SK-N-SH (cell line): ENCODE measurements around the gene SRGAP3. TPM values are rescaled to one million over a fixed set of nuclear protein-coding genes. Genes with fewer than 3 reads are reported as not detected.

Experiments
- CTCF ChIA-PET: fragments of 300-600, 350-600 bp; formaldehyde crosslinking; extraction: SDS; loops from one replicate; lab custom pipeline; 2021; lab: Yijun Ruan, JAX
- POLR2A ChIA-PET: fragments of 350-600 bp; sonication (Branson Sonifier 250); formaldehyde crosslinking; extraction: SDS; loops from one replicate; lab custom pipeline; 2020; ENCODE audit warnings: antibody characterized with exemption, inconsistent platforms; lab: Yijun Ruan, JAX
- DNase-seq: peaks from one replicate; pipeline ENCODE4 v3.0.0; 2012
- H2AFZ ChIP-seq: fragments of 200-600 bp; sonication (generic); 2 replicates; pipeline ENCODE4 v1.8.1; 2016; ENCODE audit warnings: antibody characterized with exemption, mild to moderate bottlenecking, low read depth
- H3F3A ChIP-seq: fragments of 200-600 bp; sonication (generic); replicated peaks from 2 replicates; pipeline ENCODE3; 2016; ENCODE audit warnings: antibody characterized with exemption, mild to moderate bottlenecking; ENCODE audit not compliant: insufficient read depth
- H3K27ac ChIP-seq, 2 experiments: fragments of 200-500 bp in 1 of 2; fragments of 200-600 bp in 1 of 2; sonication (Bioruptor generic) in 1 of 2; sonication (generic), shearing (Covaris generic) in 1 of 2; 2 replicates each; pipeline versions ENCODE4 v1.5.1 to v1.6.1; 2014 to 2016; ENCODE audit warnings: low read depth in 2 of 2, inconsistent platforms in 1 of 2, low read length in 1 of 2, mild to moderate bottlenecking in 1 of 2, mixed read lengths in 1 of 2
- H3K27me3 ChIP-seq: fragments of 200-600 bp; sonication (generic), shearing (Covaris generic); 2 replicates; pipeline ENCODE4 v1.6.1; 2016; ENCODE audit warnings: mixed run types; ENCODE audit not compliant: insufficient read depth
- H3K36me3 ChIP-seq, 2 experiments: fragments of 200-500 bp in 1 of 2; fragments of 200-600 bp in 1 of 2; sonication (Bioruptor generic) in 1 of 2; sonication (generic) in 1 of 2; replicated peaks in 1 of 2; 2 replicates each; pipeline versions ENCODE3 to v1.5.1; 2014 to 2016; ENCODE audit warnings: low read length in 1 of 2, mild to moderate bottlenecking in 1 of 2; ENCODE audit not compliant: insufficient read depth in 2 of 2, control insufficient read depth in 1 of 2
- H3K4me1 ChIP-seq, 2 experiments: fragments of 200-500 bp in 1 of 2; fragments of 200-600 bp in 1 of 2; sonication (Bioruptor generic) in 1 of 2; sonication (generic), shearing (Covaris generic) in 1 of 2; 2 replicates each; pipeline versions ENCODE4 v1.5.1 to v1.6.1; 2014 to 2016; ENCODE audit warnings: low read depth in 1 of 2, low read length in 1 of 2, mixed run types in 1 of 2; ENCODE audit not compliant: insufficient read depth in 2 of 2, control insufficient read depth in 1 of 2
- H3K4me2 ChIP-seq: fragments of 200-600 bp; sonication (generic), shearing (Covaris generic); 2 replicates; pipeline ENCODE4 v1.6.1; 2017; ENCODE audit warnings: mixed run types
- H3K4me3 ChIP-seq, 2 experiments: fragments of 200-500 bp in 1 of 2; fragments of 200-600 bp in 1 of 2; sonication (Bioruptor generic) in 1 of 2; sonication (generic), shearing (Covaris generic) in 1 of 2; 2 replicates each; pipeline versions ENCODE4 v1.5.1 to v1.8.1; 2014 to 2016; ENCODE audit warnings: low read depth in 2 of 2, inconsistent platforms in 1 of 2, low read length in 1 of 2, mild to moderate bottlenecking in 1 of 2, mixed read lengths in 1 of 2, moderate library complexity in 1 of 2
- H3K79me2 ChIP-seq: fragments of 200-600 bp; sonication (generic); 2 replicates; pipeline ENCODE4 v1.8.1; 2017; ENCODE audit warnings: mild to moderate bottlenecking; ENCODE audit not compliant: insufficient read depth
- H3K9ac ChIP-seq: fragments of 200-600 bp; sonication (generic); 2 replicates; pipeline ENCODE4 v1.6.1; 2017; ENCODE audit warnings: mixed run types
- H3K9me2 ChIP-seq: fragments of 200-600 bp; sonication (generic); 2 replicates; pipeline ENCODE4 v1.6.1; 2017; ENCODE audit warnings: mixed run types
- H3K9me3 ChIP-seq: fragments of 200-600 bp; sonication (generic); 2 replicates; pipeline ENCODE4 v1.6.1; 2017; ENCODE audit warnings: mixed run types, mild to moderate bottlenecking, moderate library complexity
- H4K20me1 ChIP-seq: fragments of 200-600 bp; sonication (generic); 2 replicates; pipeline ENCODE4 v1.6.1; 2017; ENCODE audit warnings: mild to moderate bottlenecking, mixed run types; ENCODE audit not compliant: insufficient read depth
- CTCF ChIP-seq: fragments of 200-600 bp; sonication (generic); IDR thresholded peaks from 2 replicates; pipeline ENCODE4 v1.6.1; 2017; ENCODE audit warnings: antibody characterized with exemption, mild to moderate bottlenecking, moderate library complexity
- EP300 ChIP-seq, 2 experiments: IDR thresholded peaks; 2 replicates each; pipeline versions ENCODE4 v1.4.0 to v1.6.1; 2012; ENCODE audit warnings: borderline replicate concordance in 1 of 2, low read depth in 1 of 2, low read length in 1 of 2
- FOXM1 ChIP-seq: IDR thresholded peaks from 2 replicates; pipeline ENCODE4 v1.4.0; 2012; ENCODE audit warnings: low read depth, mild to moderate bottlenecking
- IRF3 ChIP-seq: fragments of 150-350 bp; IDR thresholded peaks from 2 replicates; pipeline ENCODE4 v1.6.1; 2016; ENCODE audit warnings: mild to moderate bottlenecking, low read depth, low read length
- MEF2A ChIP-seq: IDR thresholded peaks from 2 replicates; pipeline ENCODE4 v1.4.0; 2012; ENCODE audit warnings: low read depth, borderline replicate concordance
- POLR2AphosphoS5 ChIP-seq: IDR thresholded peaks from 2 replicates; pipeline ENCODE4 v1.6.1; 2012; ENCODE audit warnings: low read depth, low read length
- RCOR1 ChIP-seq: fragments of 150-350 bp; IDR thresholded peaks from 2 replicates; pipeline ENCODE4 v1.6.1; 2017; ENCODE audit warnings: antibody characterized with exemption, low read length
- REST ChIP-seq: IDR thresholded peaks from 2 replicates; pipeline ENCODE4 v1.6.1; 2012; ENCODE audit warnings: mild to moderate bottlenecking, low read depth, low read length, moderate library complexity
- SMC3 ChIP-seq: IDR thresholded peaks from 2 replicates; pipeline ENCODE4 v1.6.1; 2012; ENCODE audit warnings: low read depth, low read length, improper control_type of control experiment
- USF2 ChIP-seq: fragments of 150-350 bp; IDR thresholded peaks from 2 replicates; pipeline ENCODE4 v1.6.1; 2017; ENCODE audit warnings: antibody characterized with exemption, low read length, low read depth, borderline replicate concordance
- WGBS: methylation state at CpG from one replicate; pipeline ENCODE4 v1.1.6; 2017; ENCODE audit warnings: low lambda C conversion rate; 5-methylcytosine and 5-hydroxymethylcytosine counted together
- polyA plus RNA-seq, 3 experiments: library from polyadenylated mRNA; depleted of rRNA; stranded (reverse); fragments of >200 nt; gene quantifications; 2 replicates each; pipeline ENCODE4 v1.2.3, GENCODE V29; 2012
- TF ChIP-seq, protein P1 (sequence below): IDR thresholded peaks from 2 replicates; pipeline ENCODE4 v1.4.0; 2012; ENCODE audit warnings: low read depth, borderline replicate concordance

SRGAP3 gene
- polyA plus RNA-seq, 1 of the 3 experiments (the other 2 are of a cell fraction), result 2.8 TPM

- TF ChIP-seq CTCF, result no peak
- TF ChIP-seq POLR2AphosphoS5, result no peak
- no peak for TF ChIP-seq EP300 (IDR thresholded peaks at IDR 0.05; ENCODE audit: borderline replicate concordance in 1 of 2, low read depth in 1 of 2, low read length in 1 of 2)
- TF ChIP-seq USF2, result no peak
Measured at GRCh38 chr3:9102240-9102981, 147.0 kb downstream of the SRGAP3 start (continued).

DNA sequence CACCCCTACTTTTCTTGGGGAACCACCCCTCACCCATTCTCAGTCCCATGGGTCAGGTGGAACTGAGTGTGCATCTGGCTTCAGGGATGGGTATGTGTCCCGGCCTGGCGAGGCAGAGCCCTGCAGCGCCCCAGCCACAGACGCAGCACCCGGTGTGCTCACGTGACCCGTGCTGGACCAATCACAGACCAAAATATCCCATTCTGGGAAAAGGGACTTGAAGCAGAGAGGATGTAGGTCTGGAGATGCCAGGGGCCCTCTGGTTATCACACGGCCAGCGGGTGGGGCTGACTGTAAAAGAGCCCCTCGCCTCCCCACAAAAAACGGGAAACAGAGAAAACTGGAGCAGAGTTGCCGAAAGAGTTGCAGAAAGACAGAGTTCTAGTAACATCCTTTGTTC is 148.2 kb downstream of the SRGAP3 start:
- Histone ChIP-seq H3K27ac (no peak overlapping the region), H4K20me1 (no peaks in the 10 kb centered on the region), H3K4me3 (no peak overlapping the region), H3K36me3 (no peaks in the 10 kb centered on the region), H3K27me3 (no peaks in the 10 kb centered on the region), H3K4me2 (no peak overlapping the region), H3F3A (no peaks in the 10 kb centered on the region), H2AFZ (no peak overlapping the region), H3K9me2 (no peaks in the 10 kb centered on the region), H3K79me2 (no peaks in the 10 kb centered on the region), H3K4me1 (peaks cover 0 to 6% of the 10 kb centered on the region in 2 experiments; a peak in 1 of 4 replicates), H3K9ac (no peak overlapping the region), H3K9me3 (no peaks in the 10 kb centered on the region)
- ChIA-PET POLR2A (no interaction called here), CTCF (interaction anchor here (1.3 to 1.6 kb wide), 2 partner anchors 32 to 113 kb away, joined by 4 read pairs; no protein-coding TSS in a partner anchor)
- TF ChIP-seq SMC3, result no peak
- TF ChIP-seq MEF2A, result no peak
- TF ChIP-seq RCOR1, result no peak
- TF ChIP-seq, protein P1, sequence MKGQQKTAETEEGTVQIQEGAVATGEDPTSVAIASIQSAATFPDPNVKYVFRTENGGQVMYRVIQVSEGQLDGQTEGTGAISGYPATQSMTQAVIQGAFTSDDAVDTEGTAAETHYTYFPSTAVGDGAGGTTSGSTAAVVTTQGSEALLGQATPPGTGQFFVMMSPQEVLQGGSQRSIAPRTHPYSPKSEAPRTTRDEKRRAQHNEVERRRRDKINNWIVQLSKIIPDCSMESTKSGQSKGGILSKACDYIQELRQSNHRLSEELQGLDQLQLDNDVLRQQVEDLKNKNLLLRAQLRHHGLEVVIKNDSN, result no peak
- no peak for TF ChIP-seq USF2
- no peak for TF ChIP-seq FOXM1
- no peak for TF ChIP-seq REST
- no peak for TF ChIP-seq POLR2AphosphoS5
- TF ChIP-seq IRF3, result no peak
- DNase-seq, result no peak
- 72% methylated on average over 12 of the region's 12 CpGs for WGBS
